Breast epithelium (tissue), 4 donors: ENCODE results near the gene NCK1. TPM values are rescaled to one million over a fixed set of nuclear protein-coding genes. Genes with fewer than 3 reads are reported as not detected.
A peak's percentile ranks its signal among the peaks of the same experiment; 100 is the strongest.
"Not testable (repeated sequence)": the region's sequence is repeated elsewhere in the genome, so short reads cannot be mapped to it uniquely, and the experiment has no call there.

Experiments used
- DNase-seq, 2 donors: peaks; one replicate each; pipeline ENCODE4 v3.0.0-alpha.2; 2019; ENCODE audit warnings: low spot score in 2 of 2
- H3K27ac ChIP-seq, 2 donors: fragments of 200-600 bp; sonication (generic) in 1 of 2; one replicate each; pipeline ENCODE4 v1.5.1; 2016 to 2019; ENCODE audit warnings: mild to moderate bottlenecking in 1 of 2
- H3K27me3 ChIP-seq, 2 donors: fragments of 200-600 bp; sonication (generic) in 1 of 2; one replicate each; pipeline versions ENCODE4 v1.5.1 to v1.6.0; 2017 to 2019; ENCODE audit warnings: control low read depth in 1 of 2, mild to moderate bottlenecking in 1 of 2
- H3K36me3 ChIP-seq: fragments of 200-600 bp; one replicate; pipeline ENCODE4 v1.5.1; 2019
- H3K4me1 ChIP-seq, 2 donors: fragments of 200-600 bp; sonication (generic); one replicate each; pipeline ENCODE4 v1.5.1; 2016 to 2019; ENCODE audit warnings: control low read depth in 1 of 2
- H3K4me3 ChIP-seq, 3 donors: fragments of 200-600 bp; sonication (generic); 1 replicate in 2 of 3; 2 replicates in 1 of 3; pipeline ENCODE4 v1.5.1; 2016 to 2019; ENCODE audit warnings: mild to moderate bottlenecking in 3 of 3, moderate library complexity in 2 of 3
- H3K9me3 ChIP-seq, 2 donors: fragments of 200-600 bp; sonication (generic) in 1 of 2; one replicate each; pipeline ENCODE4 v1.5.1; 2016 to 2019; ENCODE audit warnings: control low read depth in 1 of 2
- CTCF ChIP-seq, 3 donors: fragments of 450-650 bp; IDR thresholded peaks; one replicate each; pipeline ENCODE4 v1.5.1; 2016 to 2017; ENCODE audit warnings: antibody characterized with exemption in 3 of 3, mild to moderate bottlenecking in 3 of 3, moderate library complexity in 3 of 3
- POLR2A ChIP-seq: fragments of 450-650 bp; IDR thresholded peaks from one replicate; pipeline ENCODE4 v1.6.1; 2016; ENCODE audit warnings: antibody characterized with exemption, mild to moderate bottlenecking, moderate library complexity
- POLR2AphosphoS5 ChIP-seq, 3 donors: sonication (generic); formaldehyde crosslinking; IDR thresholded peaks; one replicate each; pipeline ENCODE4 v1.6.1; 2017; ENCODE audit warnings: antibody characterized with exemption in 3 of 3
- intact Hi-C: fragments of 100-400 bp; cut with DNase I; formaldehyde crosslinking; loops from one replicate; pipeline ENCODE4 v1.15.1; 2023; ENCODE audit warnings: low total_unique reads
- total RNA-seq, 3 donors: library from RNA; depleted of rRNA; stranded (reverse); fragments of >200 nt; gene quantifications; one replicate each; pipeline ENCODE4 v1.1.0, GENCODE V29; 2016

NCK1 gene
- total RNA-seq, 3 donors from 2014 or later: 62.3 to 77.0 (median 75.5) TPM

GRCh38 chr3:136862617-136863322 lies 762 bp downstream of the NCK1 start:
- H3K36me3 ChIP-seq: no peaks in the 10 kb centered on the region
- no peaks in the 10 kb centered on the region for H3K4me1 ChIP-seq
- no peak for TF ChIP-seq POLR2A
- no peak for TF ChIP-seq CTCF (IDR thresholded peaks at IDR 0.05)
- TF ChIP-seq POLR2AphosphoS5 (IDR thresholded peaks at IDR 0.05): no peak
- peak overlapping the region; percentile 93 to 99 for H3K27ac ChIP-seq
- DNase-seq: peak; percentile 67
- peak overlapping the region; percentile 59 to 96 (median 88) for H3K4me3 ChIP-seq
- intact Hi-C loops: no loop called here
- H3K27me3 ChIP-seq: no peaks in the 10 kb centered on the region
- H3K9me3 ChIP-seq: no peaks in the 10 kb centered on the region

- H3K9me3 ChIP-seq: no peaks in the 10 kb centered on the region
- TF ChIP-seq CTCF (IDR thresholded peaks at IDR 0.05) (no peak), POLR2AphosphoS5 (IDR thresholded peaks at IDR 0.05) (no peak)
- intact Hi-C loops: no loop called here
- no peak overlapping the region for H3K4me3 ChIP-seq
- H3K27ac ChIP-seq: no peak overlapping the region
- H3K36me3 ChIP-seq: no peaks in the 10 kb centered on the region
- H3K27me3 ChIP-seq: no peaks in the 10 kb centered on the region
- H3K4me1 ChIP-seq: no peaks in the 10 kb centered on the region
- DNase-seq: no peak
Measured at GRCh38 chr3:136869282-136869681, 7.3 kb downstream of the NCK1 start.

GRCh38 chr3:136872258-136872657 lies 10.2 kb downstream of the NCK1 start:
- H3K9me3 ChIP-seq, H3K36me3 ChIP-seq, H3K4me3 ChIP-seq, intact Hi-C loops, H3K27ac ChIP-seq, H3K27me3 ChIP-seq, DNase-seq, H3K4me1 ChIP-seq: not testable (repeated sequence)

- H3K27ac ChIP-seq, intact Hi-C loops, H3K36me3 ChIP-seq, H3K4me3 ChIP-seq, DNase-seq, H3K4me1 ChIP-seq, H3K9me3 ChIP-seq, H3K27me3 ChIP-seq: not testable (repeated sequence)
Measured at GRCh38 chr3:136879510-136879909, 17.5 kb downstream of the NCK1 start.

- intact Hi-C loops: no loop called here
- H3K4me1 ChIP-seq: no peaks in the 10 kb centered on the region
- DNase-seq: no peak
- H3K9me3 ChIP-seq: no peaks in the 10 kb centered on the region
- TF ChIP-seq POLR2AphosphoS5 (IDR thresholded peaks at IDR 0.05): no peak
- no peak for TF ChIP-seq POLR2A
- no peak for TF ChIP-seq CTCF (IDR thresholded peaks at IDR 0.05)
- H3K27ac ChIP-seq: no peak overlapping the region
- H3K36me3 ChIP-seq: no peaks in the 10 kb centered on the region
- H3K27me3 ChIP-seq: no peaks in the 10 kb centered on the region
- H3K4me3 ChIP-seq: no peak overlapping the region
Measured at GRCh38 chr3:136882571-136882970, 20.6 kb downstream of the NCK1 start.

GRCh38 chr3:136883967-136884720 lies 22.1 kb downstream of the NCK1 start:
- H3K4me1 ChIP-seq: no peaks in the 10 kb centered on the region
- no peaks in the 10 kb centered on the region for H3K36me3 ChIP-seq
- TF ChIP-seq POLR2AphosphoS5 (IDR thresholded peaks at IDR 0.05): no peak
- no peak for TF ChIP-seq CTCF (IDR thresholded peaks at IDR 0.05)
- TF ChIP-seq POLR2A: no peak
- no peaks in the 10 kb centered on the region for H3K9me3 ChIP-seq
- intact Hi-C loops: no loop called here
- H3K27ac ChIP-seq: no peak overlapping the region
- DNase-seq: no peak
- H3K27me3 ChIP-seq: no peaks in the 10 kb centered on the region
- H3K4me3 ChIP-seq: no peak overlapping the region
